HS-27A (cell line): ENCODE measurements around the gene PDE8A.
"Not testable (repeated sequence)": the region's sequence is repeated elsewhere in the genome, so short reads cannot be mapped to it uniquely, and the experiment has no call there.

ENCODE experiments used
- DNase-seq: peaks from one replicate; pipeline ENCODE4 v3.0.0-alpha.2; 2012; ENCODE audit warnings: low read depth, missing footprints

PDE8A gene

GRCh38 chr15:85174521-85174920 is 192.9 kb downstream of the PDE8A start:
- no peak for DNase-seq

GRCh38 chr15:85177042-85177515 is 195.4 kb downstream of the PDE8A start:
- peak; percentile 56 for DNase-seq

GRCh38 chr15:85178308-85178707 is 196.7 kb downstream of the PDE8A start:
- no peak for DNase-seq

- DNase-seq: no peak
These were observed 198.0 kb downstream of the PDE8A start for GRCh38 chr15:85179700-85180099.

- DNase-seq: not testable (repeated sequence)
These were observed 203.7 kb downstream of the PDE8A start for GRCh38 chr15:85185350-85185749.

GRCh38 chr15:85188171-85188577 is 206.5 kb downstream of the PDE8A start:
- DNase-seq: not testable (repeated sequence)
